Muscle layer of duodenum (tissue), 2 donors: ENCODE results near the gene CLDN14.

ENCODE experiments used
- H3K27ac ChIP-seq: one replicate; pipeline ENCODE4 v1.7.0; 2013; ENCODE audit warnings: mild to moderate bottlenecking, low read length
- H3K27me3 ChIP-seq: one replicate; pipeline ENCODE4 v1.7.0; 2013; ENCODE audit warnings: low read depth, mild to moderate bottlenecking, control low read depth, low read length
- H3K36me3 ChIP-seq, 2 donors: one replicate each; pipeline ENCODE4 v1.7.0; 2013; ENCODE audit warnings: low read length in 2 of 2, control low read depth in 1 of 2, mild to moderate bottlenecking in 1 of 2; ENCODE audit not compliant: insufficient read depth in 2 of 2, control insufficient read depth in 1 of 2
- H3K4me1 ChIP-seq, 2 donors: one replicate each; pipeline ENCODE4 v1.7.0; 2013; ENCODE audit warnings: low read length in 2 of 2, mild to moderate bottlenecking in 2 of 2, control low read depth in 1 of 2, moderate library complexity in 1 of 2; ENCODE audit not compliant: insufficient read depth in 2 of 2, control insufficient read depth in 1 of 2
- H3K4me3 ChIP-seq, 2 donors: one replicate each; pipeline ENCODE4 v1.7.0; 2013; ENCODE audit warnings: low read length in 2 of 2, low read depth in 1 of 2, mild to moderate bottlenecking in 1 of 2
- H3K9me3 ChIP-seq, 2 donors: one replicate each; pipeline ENCODE4 v1.7.0; 2013; ENCODE audit warnings: low read length in 2 of 2, control low read depth in 1 of 2, mild to moderate bottlenecking in 1 of 2; ENCODE audit not compliant: control insufficient read depth in 1 of 2
- donor health status: healthy.

The CLDN14 gene

DNA sequence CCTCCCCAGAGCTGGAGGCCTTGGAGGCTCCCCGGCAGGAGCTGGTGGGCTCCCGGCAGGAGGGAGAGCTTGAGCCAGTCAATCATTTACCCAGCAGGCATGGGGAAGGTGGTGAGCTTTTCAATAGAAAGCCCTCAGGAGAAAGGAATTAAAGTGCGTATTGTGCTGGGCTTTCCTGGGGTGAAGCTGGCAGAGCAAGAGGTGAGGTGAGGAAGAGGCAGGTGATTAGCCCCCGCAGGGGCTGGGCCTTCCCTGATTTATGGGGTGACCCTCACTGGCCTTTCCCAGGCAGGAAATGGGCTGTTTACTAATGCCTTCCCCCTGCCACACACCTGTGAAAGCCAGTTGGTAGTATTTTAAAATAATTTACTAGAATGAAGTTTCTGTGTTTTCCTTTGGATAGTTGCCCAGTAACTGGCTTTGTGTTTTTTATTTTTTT is 25.8 kb downstream of the CLDN14 start:
- Histone ChIP-seq H3K27ac (no peak overlapping the region), H3K27me3 (no peaks in the 10 kb centered on the region), H3K4me3 (no peak overlapping the region)

DNA sequence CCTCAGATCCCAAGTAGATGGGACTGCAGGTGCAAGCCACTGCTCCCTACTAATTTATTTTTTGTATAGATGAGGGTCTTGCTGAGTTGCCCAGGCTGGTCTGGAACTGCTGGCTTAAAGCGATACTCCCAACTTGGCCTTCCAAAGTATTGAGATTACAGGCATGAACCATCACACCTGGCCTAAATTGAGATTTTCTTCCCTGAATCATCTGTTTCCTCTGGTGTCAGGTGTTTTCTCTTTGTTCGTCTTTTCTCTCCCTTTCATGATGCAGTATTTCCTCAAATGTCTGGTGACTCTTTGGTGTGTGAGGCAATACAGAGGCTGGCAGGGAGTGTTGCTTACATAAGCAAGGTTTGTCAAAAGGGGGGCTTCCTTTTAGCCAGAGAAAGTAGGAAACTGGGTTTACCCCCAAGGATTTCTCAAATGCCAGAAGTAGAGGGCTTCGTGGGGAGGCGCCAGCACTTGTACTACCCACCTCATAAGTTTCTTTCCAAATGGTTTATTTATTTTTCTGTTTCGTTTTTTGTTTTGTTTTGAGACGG is 27.6 kb downstream of the CLDN14 start:
- Histone ChIP-seq H3K27me3 (no peaks in the 10 kb centered on the region), H3K4me1 (no peaks in the 10 kb centered on the region), H3K36me3 (no peaks in the 10 kb centered on the region), H3K4me3 (no peak overlapping the region), H3K27ac (no peak overlapping the region), H3K9me3 (no peaks in the 10 kb centered on the region)

More for the DNA sequence above, 25.8 kb downstream of the CLDN14 start:
- no peaks in the 10 kb centered on the region for H3K36me3 ChIP-seq
- H3K4me1 ChIP-seq, result no peaks in the 10 kb centered on the region
- H3K9me3 ChIP-seq, result no peaks in the 10 kb centered on the region

DNA sequence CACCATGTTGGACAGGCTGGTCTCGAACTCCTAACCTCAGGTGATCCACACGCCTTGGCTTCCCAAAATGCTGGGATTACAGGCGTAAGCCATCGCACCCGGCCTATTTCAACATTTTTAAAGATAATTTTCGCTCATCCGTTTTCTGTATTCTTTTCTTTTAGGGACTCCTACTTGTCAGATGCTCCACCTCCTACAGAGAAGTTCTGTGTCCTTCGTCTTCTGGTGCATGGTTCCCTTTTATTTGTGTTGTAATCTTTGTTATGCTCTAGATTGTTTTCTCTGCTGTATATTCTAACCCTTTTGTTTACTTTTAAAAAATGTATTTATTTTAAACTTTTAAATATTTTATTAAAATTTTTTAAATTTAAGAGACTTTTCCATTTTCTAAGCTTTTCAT is 28.4 kb downstream of the CLDN14 start:
- Histone ChIP-seq H3K4me3 (no peak overlapping the region), H3K27me3 (no peaks in the 10 kb centered on the region), H3K36me3 (no peaks in the 10 kb centered on the region), H3K27ac (no peak overlapping the region), H3K4me1 (no peaks in the 10 kb centered on the region), H3K9me3 (no peaks in the 10 kb centered on the region)

DNA sequence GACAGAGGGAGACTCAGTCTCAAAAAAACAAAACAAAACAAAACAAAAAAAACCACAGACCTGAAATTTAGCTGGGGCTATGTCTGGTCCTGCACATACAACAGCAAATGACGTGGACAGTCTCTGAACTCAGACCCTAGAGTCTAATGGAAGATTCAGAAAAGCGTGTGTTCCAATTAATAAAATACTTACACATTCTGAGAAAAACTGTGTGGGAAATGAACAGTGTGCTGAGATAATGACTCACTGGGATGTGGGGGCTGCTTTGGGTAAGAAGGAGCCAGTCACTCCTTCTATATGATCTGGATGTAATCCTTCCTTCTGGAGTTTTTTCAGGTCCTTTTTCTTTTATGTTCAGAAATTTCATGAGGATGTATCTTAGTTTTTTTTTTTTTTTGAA is 29.4 kb downstream of the CLDN14 start:
- no peak overlapping the region for H3K4me3 ChIP-seq
- no peaks in the 10 kb centered on the region for H3K4me1 ChIP-seq
- H3K27me3 ChIP-seq, result no peaks in the 10 kb centered on the region
- no peaks in the 10 kb centered on the region for H3K9me3 ChIP-seq
- no peak overlapping the region for H3K27ac ChIP-seq
- no peaks in the 10 kb centered on the region for H3K36me3 ChIP-seq

DNA sequence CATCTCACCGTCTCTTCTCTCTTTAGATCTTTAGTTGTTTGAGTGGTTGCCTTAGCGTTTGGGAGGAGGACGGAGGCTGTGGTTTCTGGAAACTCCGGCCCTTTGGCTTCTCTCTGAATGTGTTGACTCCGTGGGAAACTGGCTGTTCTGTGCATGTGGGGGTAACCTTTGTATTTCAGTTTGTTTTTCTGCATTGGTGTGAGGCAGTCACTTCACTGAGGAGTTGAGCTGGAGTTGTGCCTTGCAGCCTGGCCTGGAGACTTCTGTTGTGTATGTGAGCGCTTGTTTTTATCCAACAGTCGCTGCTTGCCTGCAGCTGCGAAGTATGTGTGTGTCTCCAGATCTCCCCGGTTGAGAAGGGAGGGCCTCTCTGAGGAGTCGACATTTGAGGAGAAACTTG is 33.6 kb downstream of the CLDN14 start:
- no peaks in the 10 kb centered on the region for H3K36me3 ChIP-seq
- no peak overlapping the region for H3K27ac ChIP-seq
- H3K27me3 ChIP-seq, result no peaks in the 10 kb centered on the region
- H3K4me1 ChIP-seq, result no peaks in the 10 kb centered on the region
- no peaks in the 10 kb centered on the region for H3K9me3 ChIP-seq
- no peak overlapping the region for H3K4me3 ChIP-seq

DNA sequence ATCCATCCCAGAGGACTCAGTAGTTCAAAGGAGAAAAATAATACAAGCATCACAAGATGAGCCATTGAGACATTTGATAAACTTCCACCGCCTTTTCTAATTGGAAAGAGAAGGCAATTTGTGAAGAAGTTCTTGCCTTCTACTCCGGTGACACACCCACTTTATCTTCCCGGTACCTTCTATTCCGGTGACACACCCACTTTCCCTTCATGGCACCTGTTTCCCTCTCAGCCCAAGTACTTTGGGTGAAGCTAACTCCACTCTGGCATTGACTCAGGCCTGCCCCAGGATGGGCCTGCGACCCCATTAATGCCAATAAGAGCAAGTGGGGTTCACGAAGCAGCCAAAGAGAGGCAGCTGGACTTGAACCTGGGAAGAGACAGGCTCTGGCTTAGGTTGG is 38.2 kb downstream of the CLDN14 start:
- Histone ChIP-seq H3K4me1 (no peaks in the 10 kb centered on the region), H3K4me3 (no peak overlapping the region), H3K9me3 (no peaks in the 10 kb centered on the region), H3K36me3 (no peaks in the 10 kb centered on the region), H3K27ac (no peak overlapping the region), H3K27me3 (no peaks in the 10 kb centered on the region)

DNA sequence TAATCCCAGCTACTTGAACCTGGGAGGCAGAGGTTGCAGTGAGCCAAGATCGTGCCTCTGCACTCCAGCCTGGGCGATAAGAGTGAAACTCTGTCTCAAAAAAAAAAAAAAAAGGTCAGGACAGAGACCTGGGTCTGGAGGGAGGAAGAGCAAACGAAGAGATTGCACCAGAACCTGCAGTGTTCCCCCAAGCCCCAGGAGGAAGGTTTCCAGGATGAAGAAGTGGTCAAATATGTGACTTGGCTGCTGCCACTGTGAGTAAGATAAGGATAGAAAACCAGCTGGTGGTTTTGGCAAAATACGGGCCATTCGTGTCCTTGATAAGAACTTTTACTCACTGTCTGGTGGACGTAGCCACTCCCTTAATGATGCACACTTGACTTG is 42.2 kb downstream of the CLDN14 start:
- no peaks in the 10 kb centered on the region for H3K9me3 ChIP-seq
- no peaks in the 10 kb centered on the region for H3K4me1 ChIP-seq
- no peaks in the 10 kb centered on the region for H3K36me3 ChIP-seq
- H3K27me3 ChIP-seq, result no peaks in the 10 kb centered on the region
- H3K4me3 ChIP-seq, result no peak overlapping the region
- no peak overlapping the region for H3K27ac ChIP-seq

DNA sequence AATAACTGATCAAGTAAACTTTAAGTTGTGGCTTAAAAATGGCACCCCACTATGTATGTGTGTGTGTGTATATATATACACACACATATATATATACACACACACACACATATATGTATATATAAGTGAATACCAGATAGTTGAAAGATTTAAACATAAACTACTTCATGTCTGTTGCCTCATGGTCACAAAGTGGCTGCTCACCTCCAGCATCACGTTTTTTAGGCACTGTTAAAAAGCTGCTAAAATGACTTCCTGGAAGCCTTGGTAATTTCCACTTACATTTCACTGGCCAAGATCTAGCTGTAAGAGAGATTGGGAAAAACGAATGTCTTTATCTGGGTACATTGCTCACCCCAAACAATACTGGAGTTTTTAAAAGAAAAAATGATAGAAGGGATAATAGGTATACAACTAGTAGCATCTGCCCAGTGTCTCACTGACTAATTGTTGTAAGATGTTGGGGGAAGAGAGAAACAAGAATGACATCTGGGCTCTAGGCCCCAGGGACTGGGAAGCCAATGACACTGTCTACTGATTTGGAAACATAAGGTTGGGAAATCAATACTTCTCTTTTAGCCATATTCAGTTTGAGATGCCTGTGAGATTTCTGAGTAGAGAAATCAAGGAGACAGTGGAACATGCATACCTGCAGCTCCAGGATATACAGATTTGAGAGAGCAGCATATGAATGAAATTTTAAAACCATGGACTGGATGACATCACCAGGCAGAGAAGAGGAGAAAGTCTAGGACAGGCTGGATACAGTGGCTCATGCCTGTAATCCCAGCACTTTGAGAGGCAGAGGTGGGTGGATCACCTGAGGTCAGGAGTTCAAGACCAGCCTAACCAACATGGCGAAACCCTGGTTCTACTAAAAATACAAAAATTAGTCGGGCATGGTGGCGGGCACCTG is 42.8 kb downstream of the CLDN14 start:
- H3K9me3 ChIP-seq, result no peaks in the 10 kb centered on the region
- H3K4me3 ChIP-seq, result no peak overlapping the region
- no peaks in the 10 kb centered on the region for H3K27me3 ChIP-seq
- H3K36me3 ChIP-seq, result no peaks in the 10 kb centered on the region
- no peaks in the 10 kb centered on the region for H3K4me1 ChIP-seq
- H3K27ac ChIP-seq, result no peak overlapping the region

DNA sequence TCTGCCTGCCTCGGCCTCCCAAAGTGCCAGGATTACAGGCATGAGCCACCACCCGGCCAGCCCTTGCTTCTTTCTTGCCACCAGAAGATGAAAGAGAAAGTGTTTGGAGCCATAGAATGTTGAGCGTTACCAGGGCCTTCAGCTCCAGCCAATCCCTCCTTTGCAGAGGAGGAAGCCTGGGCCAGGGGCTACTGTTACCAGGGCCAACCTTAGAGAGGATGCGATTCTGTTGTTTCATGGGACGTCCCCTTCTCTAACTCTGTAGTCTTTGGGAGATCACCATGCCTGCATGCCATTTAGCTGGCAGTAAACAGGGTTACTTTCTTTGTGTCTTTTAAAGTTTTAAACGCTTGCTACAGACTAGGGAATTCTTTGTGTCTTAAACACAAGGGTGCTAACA is 45.8 kb downstream of the CLDN14 start:
- Histone ChIP-seq H3K27me3 (no peaks in the 10 kb centered on the region), H3K27ac (no peak overlapping the region), H3K4me1 (no peaks in the 10 kb centered on the region), H3K36me3 (no peaks in the 10 kb centered on the region), H3K4me3 (no peak overlapping the region), H3K9me3 (no peaks in the 10 kb centered on the region)

DNA sequence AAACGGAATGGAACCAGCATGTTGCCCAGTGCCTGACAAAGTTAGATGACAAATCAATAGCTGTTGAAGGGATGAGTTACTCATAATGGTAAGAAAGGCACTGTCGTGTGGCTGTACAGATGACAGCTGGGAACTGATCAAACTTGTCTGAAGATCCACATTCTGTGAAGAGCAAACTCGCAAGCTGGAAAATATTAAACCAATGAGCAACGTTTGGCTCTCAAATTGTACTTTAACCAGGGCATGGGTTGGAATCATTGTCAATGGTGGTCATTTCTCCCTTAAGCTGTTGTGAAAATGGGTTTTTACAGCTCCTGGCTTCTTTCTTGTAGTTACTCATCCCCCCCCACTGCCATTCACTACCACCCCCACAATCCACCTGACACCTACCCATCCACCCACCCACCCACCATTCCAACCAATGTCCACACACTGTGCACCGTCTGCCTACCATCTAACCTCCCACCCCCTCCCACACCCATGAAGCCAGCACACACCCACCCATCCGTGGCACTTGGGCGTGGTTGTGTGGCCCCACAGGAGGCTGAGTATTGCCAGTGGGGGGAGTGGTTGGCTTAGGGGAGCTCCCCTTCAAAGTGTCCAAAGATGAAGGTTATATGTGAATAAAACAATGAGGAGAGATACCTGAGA is 46.7 kb downstream of the CLDN14 start:
- H3K4me1 ChIP-seq, result no peaks in the 10 kb centered on the region
- no peaks in the 10 kb centered on the region for H3K9me3 ChIP-seq
- H3K4me3 ChIP-seq, result no peak overlapping the region
- no peak overlapping the region for H3K27ac ChIP-seq
- no peaks in the 10 kb centered on the region for H3K27me3 ChIP-seq
- no peaks in the 10 kb centered on the region for H3K36me3 ChIP-seq

DNA sequence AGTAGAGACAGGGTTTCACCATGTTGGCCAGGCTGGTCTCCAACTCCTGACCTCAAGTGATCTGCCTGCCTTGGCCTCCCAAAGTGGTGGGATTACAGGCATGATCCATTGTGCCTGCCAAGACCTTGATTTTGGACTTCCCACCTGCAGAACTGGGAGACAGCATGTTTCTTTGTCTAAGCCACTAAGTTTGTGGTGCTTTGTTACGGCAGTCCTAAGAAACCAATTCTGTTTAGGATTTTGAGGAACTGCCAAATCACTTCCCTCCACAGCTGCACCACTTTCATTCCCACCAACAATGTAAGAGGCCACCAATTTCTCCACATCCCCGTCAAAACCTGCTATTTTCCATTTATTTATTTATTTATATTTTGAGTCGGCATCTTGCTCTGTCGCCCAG is 48.7 kb downstream of the CLDN14 start:
- no peaks in the 10 kb centered on the region for H3K4me1 ChIP-seq
- H3K27me3 ChIP-seq, result no peaks in the 10 kb centered on the region
- no peak overlapping the region for H3K4me3 ChIP-seq
- H3K27ac ChIP-seq, result no peak overlapping the region
- H3K36me3 ChIP-seq, result no peaks in the 10 kb centered on the region
- H3K9me3 ChIP-seq, result no peaks in the 10 kb centered on the region
